ENCODE data around the gene LYPD4.

The LYPD4 gene

GRCh38 chr19:41851456-41851855 is 7.0 kb upstream of the LYPD4 start:
- Histone ChIP-seq H3K27me3 (ENCODE audit: insufficient read depth, low read depth) (peaks cover 86% of the 10 kb centered on the region), H4K20me1 (ENCODE audit: insufficient read depth) (no peaks in the 10 kb centered on the region), H3K9ac (no peak overlapping the region), H3K4me3 (IDR thresholded peaks at IDR 0.05; ENCODE audit: insufficient read depth, low read depth, low read length) (no peak overlapping the region), H3K4me1 (ENCODE audit: low read depth, poor library complexity, severe bottlenecking) (no peaks in the 10 kb centered on the region), H3K79me2 (ENCODE audit: insufficient read depth, low read depth) (no peaks in the 10 kb centered on the region), H3K36me3 (ENCODE audit: insufficient read depth) (no peaks in the 10 kb centered on the region), H2AFZ (ENCODE audit: low read depth) (no peak overlapping the region), H3K4me2 (no peak overlapping the region), H3K27ac (no peak overlapping the region)
- no peak for TF ChIP-seq CTCF (conservative IDR thresholded peaks at IDR 0.05; ENCODE audit: low read depth, low read length)

GRCh38 chr19:41850381-41850780 is 5.9 kb upstream of the LYPD4 start:
- peaks cover 94% of the 10 kb centered on the region for H3K27me3 ChIP-seq (ENCODE audit: insufficient read depth, low read depth)
- no peak overlapping the region for H2AFZ ChIP-seq (ENCODE audit: low read depth)
- H3K4me1 ChIP-seq (ENCODE audit: low read depth, poor library complexity, severe bottlenecking): no peaks in the 10 kb centered on the region
- H3K79me2 ChIP-seq (ENCODE audit: insufficient read depth, low read depth): no peaks in the 10 kb centered on the region
- no peak overlapping the region for H3K27ac ChIP-seq
- no peak for TF ChIP-seq CTCF (conservative IDR thresholded peaks at IDR 0.05; ENCODE audit: low read depth, low read length)
- H3K36me3 ChIP-seq (ENCODE audit: insufficient read depth): no peaks in the 10 kb centered on the region
- no peaks in the 10 kb centered on the region for H4K20me1 ChIP-seq (ENCODE audit: insufficient read depth)
- H3K9ac ChIP-seq: no peak overlapping the region
- H3K4me3 ChIP-seq (IDR thresholded peaks at IDR 0.05; ENCODE audit: insufficient read depth, low read depth, low read length): no peak overlapping the region
- H3K4me2 ChIP-seq: no peak overlapping the region

DNA sequence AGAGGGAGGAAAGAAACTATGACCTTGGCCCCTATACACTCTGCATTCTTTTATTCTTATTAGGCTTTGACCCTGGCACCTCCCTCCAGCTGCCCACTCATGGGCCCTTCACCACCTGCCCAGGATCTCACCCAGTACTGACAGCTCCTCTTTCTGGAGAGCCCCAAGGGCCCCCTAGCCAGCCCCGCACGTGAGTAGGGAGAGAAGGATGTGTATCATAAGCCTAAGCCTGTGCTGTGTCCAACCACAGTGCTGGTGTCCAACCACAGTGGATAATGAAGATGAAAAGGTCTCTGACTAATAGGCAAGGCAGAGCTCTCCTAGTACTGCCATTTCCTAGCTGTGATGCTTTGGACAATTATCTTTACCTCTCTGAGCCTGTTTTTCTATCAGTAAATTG is 4.6 kb upstream of the LYPD4 start:
- Histone ChIP-seq H3K9ac (no peak overlapping the region), H3K27me3 (ENCODE audit: insufficient read depth, low read depth) (peaks cover 83% of the 10 kb centered on the region), H3K27ac (no peak overlapping the region), H3K4me1 (ENCODE audit: low read depth, poor library complexity, severe bottlenecking) (no peaks in the 10 kb centered on the region), H2AFZ (ENCODE audit: low read depth) (no peak overlapping the region), H3K4me3 (IDR thresholded peaks at IDR 0.05; ENCODE audit: insufficient read depth, low read depth, low read length) (no peak overlapping the region), H3K36me3 (ENCODE audit: insufficient read depth) (no peaks in the 10 kb centered on the region), H3K4me2 (no peak overlapping the region), H3K79me2 (ENCODE audit: insufficient read depth, low read depth) (no peaks in the 10 kb centered on the region), H4K20me1 (ENCODE audit: insufficient read depth) (no peaks in the 10 kb centered on the region)
- no peak for TF ChIP-seq CTCF (conservative IDR thresholded peaks at IDR 0.05; ENCODE audit: low read depth, low read length)

GRCh38 chr19:41848666-41849065 is 4.2 kb upstream of the LYPD4 start:
- no peak overlapping the region for H3K4me2 ChIP-seq
- no peak overlapping the region for H2AFZ ChIP-seq (ENCODE audit: low read depth)
- H3K27ac ChIP-seq: no peak overlapping the region
- no peaks in the 10 kb centered on the region for H3K79me2 ChIP-seq (ENCODE audit: insufficient read depth, low read depth)
- no peak for TF ChIP-seq CTCF (conservative IDR thresholded peaks at IDR 0.05; ENCODE audit: low read depth, low read length)
- peaks cover 82% of the 10 kb centered on the region for H3K27me3 ChIP-seq (ENCODE audit: insufficient read depth, low read depth)
- H3K4me3 ChIP-seq (IDR thresholded peaks at IDR 0.05; ENCODE audit: insufficient read depth, low read depth, low read length): no peak overlapping the region
- H3K4me1 ChIP-seq (ENCODE audit: low read depth, poor library complexity, severe bottlenecking): no peaks in the 10 kb centered on the region
- no peaks in the 10 kb centered on the region for H4K20me1 ChIP-seq (ENCODE audit: insufficient read depth)
- H3K36me3 ChIP-seq (ENCODE audit: insufficient read depth): no peaks in the 10 kb centered on the region
- no peak overlapping the region for H3K9ac ChIP-seq

All from KMS-11 (cell line).